Uterus (tissue), 2 donors: Measurements from ENCODE around the gene PTPRD.

ENCODE experiments used
- CTCF ChIP-seq, 4 experiments: fragments of 200-600 bp in 2 of 4; fragments of 450-650 bp in 2 of 4; sonication (generic) in 2 of 4; IDR thresholded peaks; one replicate each; pipeline ENCODE4 v1.5.1; 2016 to 2019; ENCODE audit warnings: antibody characterized with exemption in 4 of 4, mild to moderate bottlenecking in 2 of 4, moderate library complexity in 1 of 4
- POLR2A ChIP-seq, 2 donors: fragments of 450-650 bp; IDR thresholded peaks; one replicate each; pipeline ENCODE4 v1.6.1; 2016; ENCODE audit warnings: antibody characterized with exemption in 2 of 2, mild to moderate bottlenecking in 1 of 2, moderate library complexity in 1 of 2

DNA sequence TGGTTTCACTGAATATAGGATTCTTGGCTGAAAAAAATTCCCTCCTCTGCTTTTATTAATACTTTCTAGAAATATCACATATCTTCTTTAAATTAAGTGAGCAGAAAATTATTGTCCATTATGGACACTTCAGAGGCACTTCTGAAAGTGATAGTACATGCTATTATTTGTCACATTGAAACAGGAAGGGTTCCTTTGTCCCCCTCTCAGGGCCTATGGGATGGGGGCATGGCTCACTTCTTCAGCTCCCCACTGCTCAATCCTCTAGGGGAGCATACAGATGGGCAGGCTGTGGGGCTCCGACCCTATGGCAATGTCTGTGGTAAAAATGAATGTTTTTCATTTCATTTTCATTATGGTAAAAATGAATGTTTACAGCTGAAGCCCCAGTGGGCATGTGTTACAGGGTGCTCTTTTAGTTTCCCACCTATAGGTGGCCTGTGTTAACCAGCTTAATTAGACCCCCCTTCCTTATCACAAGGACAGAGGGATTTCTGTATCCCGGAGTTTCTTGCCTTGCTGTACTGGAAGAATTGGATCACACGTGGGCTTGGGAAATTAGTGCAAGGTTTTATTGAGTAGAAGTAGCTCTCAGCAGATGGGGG, 1225.2 kb downstream of the PTPRD start:
- TF ChIP-seq CTCF (IDR thresholded peaks at IDR 0.05): no peak
- TF ChIP-seq POLR2A (IDR thresholded peaks at IDR 0.05): no peak
